NB4 (cell line): ENCODE data around the gene ALDH3B2.
"Not testable (repeated sequence)": the region's sequence is repeated elsewhere in the genome, so short reads cannot be mapped to it uniquely, and the experiment has no call there.

Source experiments
- DNase-seq: peaks from one replicate; pipeline ENCODE4 v3.0.0; 2010; ENCODE audit warnings: low read depth
- H3K4me3 ChIP-seq: one replicate; pipeline ENCODE4 v1.5.1; 2011; ENCODE audit warnings: mild to moderate bottlenecking, low read depth, low read length, moderate library complexity
- MYC ChIP-seq: IDR thresholded peaks from 2 replicates; pipeline ENCODE4 v1.6.1; 2011; ENCODE audit warnings: low read depth, low read length
- POLR2A ChIP-seq: IDR thresholded peaks from 2 replicates; pipeline ENCODE4 v1.6.1; 2011; ENCODE audit warnings: mild to moderate bottlenecking; ENCODE audit not compliant: insufficient read length; ENCODE audit errors: extremely low read depth
- TF ChIP-seq, protein P1 (sequence below): IDR thresholded peaks from 2 replicates; pipeline ENCODE4 v1.6.1; 2011; ENCODE audit warnings: low read depth, low read length
- TF ChIP-seq, protein P2 (sequence below): IDR thresholded peaks from one replicate; pipeline ENCODE4 v1.5.1; 2012; ENCODE audit warnings: low read depth, low read length

The ALDH3B2 gene, protein sequence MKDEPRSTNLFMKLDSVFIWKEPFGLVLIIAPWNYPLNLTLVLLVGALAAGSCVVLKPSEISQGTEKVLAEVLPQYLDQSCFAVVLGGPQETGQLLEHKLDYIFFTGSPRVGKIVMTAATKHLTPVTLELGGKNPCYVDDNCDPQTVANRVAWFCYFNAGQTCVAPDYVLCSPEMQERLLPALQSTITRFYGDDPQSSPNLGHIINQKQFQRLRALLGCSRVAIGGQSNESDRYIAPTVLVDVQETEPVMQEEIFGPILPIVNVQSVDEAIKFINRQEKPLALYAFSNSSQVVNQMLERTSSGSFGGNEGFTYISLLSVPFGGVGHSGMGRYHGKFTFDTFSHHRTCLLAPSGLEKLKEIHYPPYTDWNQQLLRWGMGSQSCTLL

DNA sequence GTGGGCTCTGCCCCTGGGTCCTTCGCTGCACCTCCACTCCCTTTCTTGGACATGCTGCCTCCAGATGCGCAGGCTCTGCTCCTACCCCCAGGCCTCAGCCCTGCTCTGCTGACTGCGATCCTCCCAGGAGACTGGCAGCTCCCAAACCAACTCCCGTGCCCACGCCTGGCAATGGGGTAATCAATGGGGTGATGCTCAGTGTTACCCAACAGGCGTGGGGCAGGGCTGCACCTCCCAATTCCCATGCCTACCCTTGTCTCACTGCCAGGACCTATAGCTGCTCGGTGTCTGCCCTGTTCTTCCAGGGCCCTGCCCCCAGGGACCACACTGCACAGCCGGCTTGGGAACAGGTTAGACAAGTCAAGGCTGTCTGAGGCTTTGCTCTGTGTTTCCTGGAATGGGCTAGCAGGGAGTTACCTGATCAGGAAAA, at the start of gene ALDH3B2:
Gene ALDH3B2 (minus strand): TSS at position 182 of the 430 bp plus-strand sequence. CDS start 7,688 bp downstream, outside the sequence.
- no peak within 1 kb of the TSS for H3K4me3 ChIP-seq
- no peak for DNase-seq
- TF ChIP-seq MYC (no peak), POLR2A (no peak)
- TF ChIP-seq, protein P1, sequence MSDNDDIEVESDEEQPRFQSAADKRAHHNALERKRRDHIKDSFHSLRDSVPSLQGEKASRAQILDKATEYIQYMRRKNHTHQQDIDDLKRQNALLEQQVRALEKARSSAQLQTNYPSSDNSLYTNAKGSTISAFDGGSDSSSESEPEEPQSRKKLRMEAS = no peak
- TF ChIP-seq, protein P2, sequence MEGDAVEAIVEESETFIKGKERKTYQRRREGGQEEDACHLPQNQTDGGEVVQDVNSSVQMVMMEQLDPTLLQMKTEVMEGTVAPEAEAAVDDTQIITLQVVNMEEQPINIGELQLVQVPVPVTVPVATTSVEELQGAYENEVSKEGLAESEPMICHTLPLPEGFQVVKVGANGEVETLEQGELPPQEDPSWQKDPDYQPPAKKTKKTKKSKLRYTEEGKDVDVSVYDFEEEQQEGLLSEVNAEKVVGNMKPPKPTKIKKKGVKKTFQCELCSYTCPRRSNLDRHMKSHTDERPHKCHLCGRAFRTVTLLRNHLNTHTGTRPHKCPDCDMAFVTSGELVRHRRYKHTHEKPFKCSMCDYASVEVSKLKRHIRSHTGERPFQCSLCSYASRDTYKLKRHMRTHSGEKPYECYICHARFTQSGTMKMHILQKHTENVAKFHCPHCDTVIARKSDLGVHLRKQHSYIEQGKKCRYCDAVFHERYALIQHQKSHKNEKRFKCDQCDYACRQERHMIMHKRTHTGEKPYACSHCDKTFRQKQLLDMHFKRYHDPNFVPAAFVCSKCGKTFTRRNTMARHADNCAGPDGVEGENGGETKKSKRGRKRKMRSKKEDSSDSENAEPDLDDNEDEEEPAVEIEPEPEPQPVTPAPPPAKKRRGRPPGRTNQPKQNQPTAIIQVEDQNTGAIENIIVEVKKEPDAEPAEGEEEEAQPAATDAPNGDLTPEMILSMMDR = no peak

DNA sequence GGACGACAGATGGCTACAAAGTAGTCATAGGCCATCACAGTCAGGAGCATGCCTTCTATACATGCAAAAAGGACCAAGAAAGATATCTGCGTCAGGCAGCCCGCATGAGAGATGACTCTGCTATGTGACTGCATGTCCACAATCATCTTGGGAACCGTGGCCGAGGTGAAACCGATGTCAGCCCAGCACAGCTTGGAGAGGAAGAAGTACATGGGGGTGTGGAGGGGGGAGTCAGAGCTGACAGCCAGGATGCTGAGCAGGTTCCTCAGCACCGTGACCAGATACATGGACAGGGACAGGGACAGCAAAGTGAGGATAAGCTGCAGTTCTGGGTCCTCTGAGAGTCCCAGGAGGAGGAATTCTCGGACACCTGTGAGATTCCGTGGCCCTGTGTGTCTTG, 48.6 kb upstream of the ALDH3B2 start:
- DNase-seq, H3K4me3 ChIP-seq: not testable (repeated sequence)

DNA sequence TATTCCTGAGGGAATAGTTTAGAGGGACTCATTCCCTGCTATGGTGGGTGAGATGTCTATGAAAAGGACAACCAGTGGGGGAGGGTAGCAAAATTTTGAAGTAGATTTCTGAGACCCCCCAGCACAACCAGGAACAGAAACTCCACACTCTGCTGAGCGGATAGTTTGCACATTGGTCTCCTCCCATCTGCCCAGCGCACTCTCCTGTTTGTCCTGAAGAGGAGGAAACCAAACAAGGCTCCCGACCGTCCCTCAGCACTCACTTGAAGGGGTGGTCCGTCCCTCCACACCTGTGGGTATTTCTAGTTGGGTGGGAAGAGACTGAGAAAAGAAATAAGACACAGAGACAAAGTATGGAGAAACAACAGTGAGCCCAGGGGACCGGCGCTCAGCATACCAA, 41.8 kb upstream of the ALDH3B2 start:
- not testable (repeated sequence) for DNase-seq

DNA sequence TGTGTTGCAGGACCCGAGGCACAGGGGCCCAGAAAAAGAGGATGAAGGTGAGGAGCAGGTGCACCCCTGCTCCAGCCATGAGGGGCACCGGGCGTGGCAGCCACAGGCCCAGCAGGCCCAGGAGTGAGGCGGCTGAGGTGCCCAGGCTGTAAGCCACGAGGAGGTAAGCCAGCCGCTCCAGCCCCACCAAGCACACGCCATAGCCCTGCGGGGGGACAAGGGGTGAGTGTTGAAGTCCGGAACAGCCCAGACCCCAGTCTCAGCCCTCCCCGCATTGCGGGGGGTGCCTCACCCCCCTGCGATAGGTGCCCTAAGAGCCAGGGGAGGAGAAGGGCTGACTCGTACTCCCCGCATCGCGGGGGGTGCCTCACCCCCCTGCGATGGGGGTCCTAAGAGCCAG, 41.4 kb upstream of the ALDH3B2 start:
- DNase-seq, H3K4me3 ChIP-seq: not testable (repeated sequence)

More for the DNA sequence above, 41.8 kb upstream of the ALDH3B2 start:
- H3K4me3 ChIP-seq = not testable (repeated sequence)

DNA sequence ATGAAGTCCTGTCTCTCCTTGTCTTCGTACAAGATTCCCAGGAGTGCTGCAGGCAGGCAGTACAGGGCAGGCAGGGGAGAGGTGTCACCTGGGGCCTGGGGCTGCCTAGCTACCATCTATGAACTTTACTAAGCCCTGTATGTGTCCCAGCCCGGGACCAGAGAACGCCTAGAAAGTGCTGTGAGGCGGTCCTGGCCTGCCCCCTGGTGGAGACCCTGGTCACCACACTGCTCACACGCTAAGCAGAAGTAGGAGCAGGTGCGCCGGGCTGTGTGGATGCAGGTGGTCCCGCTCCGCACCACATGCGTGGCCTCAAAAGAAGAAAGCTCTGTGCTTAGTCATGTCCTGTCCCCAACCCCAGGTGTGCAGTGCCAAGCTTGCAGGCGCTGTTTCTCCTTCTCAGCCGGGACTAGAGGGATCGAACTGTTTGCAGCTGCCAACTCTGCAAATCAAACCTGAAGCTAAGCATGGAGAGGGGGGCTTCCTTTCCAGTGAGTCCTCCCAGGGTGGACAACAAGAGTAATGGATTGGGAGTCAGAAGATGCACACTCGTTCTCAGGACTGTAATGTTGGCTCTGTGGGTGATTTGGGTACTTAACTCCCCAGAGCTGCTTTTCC, 39.6 kb upstream of the ALDH3B2 start:
- H3K4me3 ChIP-seq, DNase-seq: not testable (repeated sequence)

DNA sequence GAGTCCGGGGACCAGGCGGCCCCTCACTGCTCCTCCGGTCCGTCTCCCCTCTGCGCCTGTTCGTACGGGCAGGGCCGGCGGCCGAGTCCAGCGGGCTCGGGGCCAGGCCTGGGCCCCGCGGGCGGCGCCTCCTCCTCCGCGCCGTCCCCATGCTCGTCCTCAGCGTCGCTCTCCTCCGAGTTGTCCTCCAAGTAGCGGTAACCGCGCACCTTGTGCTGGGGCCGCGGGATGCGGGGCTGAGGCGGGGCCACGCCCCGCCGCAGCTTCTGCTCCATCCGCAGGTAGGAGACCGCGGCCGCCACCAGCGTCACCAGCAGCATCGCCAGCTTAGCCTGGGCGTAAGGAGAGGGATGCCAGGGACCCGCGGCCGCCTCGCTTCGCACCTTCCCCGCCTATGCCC, 37.3 kb upstream of the ALDH3B2 start:
- DNase-seq = not testable (repeated sequence)

DNA sequence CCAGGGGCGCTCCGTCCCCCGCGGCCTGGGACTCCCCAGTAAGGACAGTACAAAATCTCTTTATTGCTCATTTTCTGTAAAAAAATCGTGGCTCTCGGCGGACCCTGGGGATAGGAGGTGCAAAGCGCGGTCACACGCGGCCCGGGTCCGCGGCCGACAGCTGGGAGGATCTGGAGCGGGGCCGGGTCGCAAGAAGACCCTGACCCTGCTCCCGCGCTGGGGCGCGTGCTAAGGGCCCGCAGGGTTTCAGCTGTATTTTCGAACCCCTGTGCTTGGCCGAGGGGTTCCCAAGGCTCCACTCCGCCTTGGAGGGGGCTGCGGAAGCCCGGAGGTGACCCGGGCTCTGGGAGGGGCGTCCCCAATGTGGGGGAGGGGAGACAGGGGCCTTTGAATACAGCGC, 36.8 kb upstream of the ALDH3B2 start:
- DNase-seq, H3K4me3 ChIP-seq: not testable (repeated sequence)

More for the DNA sequence above, 37.3 kb upstream of the ALDH3B2 start:
- not testable (repeated sequence) for H3K4me3 ChIP-seq

DNA sequence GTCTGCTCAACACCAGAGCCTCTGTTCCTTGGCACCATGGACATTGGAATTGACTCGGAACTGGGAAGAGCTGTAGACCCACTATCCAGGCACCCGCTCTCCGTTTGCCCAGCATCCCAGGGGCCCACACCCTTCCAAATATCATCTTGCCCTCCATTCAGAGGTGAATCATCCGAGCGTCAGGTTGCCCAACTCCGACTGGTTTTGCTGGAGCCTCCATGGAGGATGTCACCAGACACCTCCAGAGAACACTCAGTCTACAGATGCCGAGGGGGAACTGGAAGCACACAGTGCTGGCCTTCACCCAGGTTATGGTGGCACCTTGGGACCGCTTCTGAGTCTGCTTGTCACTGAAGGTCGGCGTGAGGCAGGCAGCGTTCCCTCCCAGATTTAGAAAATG, 35.4 kb upstream of the ALDH3B2 start:
- not testable (repeated sequence) for H3K4me3 ChIP-seq, DNase-seq

DNA sequence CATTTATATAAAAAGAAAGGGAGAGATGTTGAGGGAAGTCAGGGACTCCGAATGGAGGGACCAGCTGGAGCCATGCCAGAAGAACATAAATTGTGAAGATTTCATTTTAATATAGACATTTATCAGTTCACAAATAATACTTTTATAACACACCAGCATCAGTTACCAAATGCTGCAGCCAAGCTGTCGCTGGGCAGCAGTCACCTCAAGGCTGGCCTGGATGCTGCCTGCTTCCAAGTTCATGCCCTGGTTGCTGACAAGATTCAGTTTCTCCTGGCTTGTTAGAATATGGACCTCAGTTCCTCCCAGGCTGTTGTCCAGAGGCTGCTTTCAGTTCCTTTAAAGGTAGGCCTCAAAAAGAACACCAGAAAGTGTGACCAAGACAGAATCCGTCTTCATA, 30.8 kb upstream of the ALDH3B2 start:
- no peak overlapping the region for H3K4me3 ChIP-seq
- TF ChIP-seq, protein P2 = no peak
- TF ChIP-seq, protein P1 = no peak
- no peak for TF ChIP-seq POLR2A
- no peak for TF ChIP-seq MYC
- DNase-seq = no peak

DNA sequence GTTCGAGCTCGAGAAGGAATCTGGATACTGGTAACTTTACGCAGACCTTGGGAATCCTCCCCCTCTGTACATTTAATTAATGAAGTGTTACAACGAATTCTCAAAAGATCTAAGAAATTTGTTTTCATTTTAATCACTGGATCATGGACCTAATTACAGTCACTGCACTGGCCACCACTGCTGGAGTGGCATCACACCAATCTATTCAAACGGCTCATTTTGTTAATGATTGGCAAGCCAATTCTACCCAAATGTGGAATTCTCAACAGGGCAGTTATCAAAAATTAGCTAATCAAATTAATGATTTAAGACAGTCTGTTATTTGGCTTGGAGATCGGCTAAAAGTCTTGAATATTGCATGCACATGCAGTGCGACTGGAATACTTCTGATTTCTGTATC, 30.1 kb upstream of the ALDH3B2 start:
- TF ChIP-seq POLR2A (no peak), MYC (no peak)
- TF ChIP-seq, protein P1 = no peak
- TF ChIP-seq, protein P2 = no peak
- no peak overlapping the region for H3K4me3 ChIP-seq
- no peak for DNase-seq

DNA sequence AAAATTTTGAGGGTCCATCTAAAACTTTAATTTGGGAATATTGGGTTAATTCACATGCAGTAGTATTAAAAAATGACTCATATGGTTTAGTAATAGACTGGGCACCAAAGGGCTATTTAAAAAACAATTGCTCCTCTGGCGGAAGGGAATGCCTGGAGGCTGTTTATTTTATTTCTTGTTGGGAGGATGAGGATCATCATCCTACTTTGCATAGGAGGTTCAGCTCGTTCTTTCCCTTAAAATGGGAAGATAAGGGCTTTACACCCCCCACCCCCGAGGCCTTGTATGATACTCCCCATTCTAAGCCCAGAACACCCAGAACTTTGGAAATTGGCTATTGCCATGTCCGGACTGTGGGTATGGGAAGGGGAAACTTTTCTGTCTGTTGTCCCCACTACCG, 29.3 kb upstream of the ALDH3B2 start:
- not testable (repeated sequence) for H3K4me3 ChIP-seq, DNase-seq
